Ovary (tissue), 9 donors: Measurements from ENCODE around the gene ALDH3A1. TPM values are rescaled to one million over a fixed set of nuclear protein-coding genes. Genes with fewer than 3 reads are reported as not detected.

Experiments used
- DNase-seq, 5 donors: peaks; one replicate each; pipeline ENCODE4 v3.0.0-alpha.2; 2019 to 2020
- H3K27ac ChIP-seq, 2 donors: fragments of 200-600 bp; one replicate each; pipeline versions ENCODE4 v1.5.1 to v1.8.0; 2019 to 2022
- H3K27me3 ChIP-seq: fragments of 200-600 bp; one replicate; pipeline ENCODE4 v1.8.0; 2022
- H3K36me3 ChIP-seq: fragments of 200-600 bp; sonication (generic); one replicate; pipeline ENCODE4 v1.5.1; 2019
- H3K4me1 ChIP-seq: one replicate; pipeline ENCODE4 v1.8.1; 2013; ENCODE audit warnings: mild to moderate bottlenecking, moderate library complexity; ENCODE audit not compliant: insufficient read depth
- H3K4me3 ChIP-seq: fragments of 200-600 bp; sonication (generic); one replicate; pipeline ENCODE4 v1.5.1; 2017
- H3K9me3 ChIP-seq, 2 donors: fragments of 200-600 bp in 1 of 2; sonication (generic) in 1 of 2; one replicate each; pipeline versions ENCODE4 v1.5.1 to v1.8.1; 2013 to 2019; ENCODE audit warnings: mild to moderate bottlenecking in 1 of 2, moderate library complexity in 1 of 2
- CTCF ChIP-seq, 3 donors: fragments of 450-650 bp in 2 of 3; fragments of 200-600 bp in 1 of 3; IDR thresholded peaks; one replicate each; pipeline versions ENCODE4 v1.5.1 to v1.8.0; 2016 to 2022; ENCODE audit warnings: antibody characterized with exemption in 3 of 3, mild to moderate bottlenecking in 1 of 3
- EP300 ChIP-seq: sonication (generic); formaldehyde crosslinking; IDR thresholded peaks from one replicate; pipeline ENCODE4 v1.6.1; 2017; ENCODE audit warnings: antibody characterized with exemption
- POLR2A ChIP-seq: fragments of 450-650 bp; IDR thresholded peaks from one replicate; pipeline ENCODE4 v1.6.1; 2017; ENCODE audit warnings: antibody characterized with exemption, mild to moderate bottlenecking, moderate library complexity
- WGBS, 3 donors: extraction: QIAGEN DNeasy Blood & Tissue Kit in 1 of 3; methylation state at CpG; one replicate each; pipeline versions ENCODE4 v1.1.5 to v1.1.7; 2013 to 2017; 5-methylcytosine and 5-hydroxymethylcytosine counted together
- intact Hi-C, 4 donors: fragments of 100-400 bp; cut with DNase I; formaldehyde crosslinking; loops; one replicate each; pipeline versions ENCODE4 v1.11.0 to v1.15.1; 2022 to 2023
- polyA plus RNA-seq, 2 donors: library from polyadenylated mRNA; stranded (reverse); fragments of 200-250 nt in 1 of 2; fragments of 350-450 nt in 1 of 2; fragmentation: Illumina TruSeq in 1 of 2; extraction: RNeasy Lipid Tissue Mini Kit (QIAGEN cat#74804) in 1 of 2; gene quantifications; one replicate each; pipeline ENCODE4 v1.2.3, GENCODE V29; 2013 to 2014
- total RNA-seq, 7 donors: library from RNA; depleted of rRNA in 2 of 7; stranded (reverse); fragments of >200 nt in 2 of 7; fragmentation: NEBNext Ultra II Directional in 3 of 7; extraction: Animal tissue kit (Norgen Biotek cat#: 25700) in 3 of 7; gene quantifications; one replicate each; pipeline versions ENCODE4 v1.1.0 to v1.2.4, GENCODE V29; 2016 to 2023
- donor health status: DM: no; HTN: no; CAD: no; lungs with moderate emphysema.
- donor health status: DM: no; HTN: no; CAD: no.
- donor health status: Bipolar disorder and iron deficiency.
- donor health status: DM: yes; HTN: yes; CAD: no.
- donor health status: DM: no; HTN: no; CAD: no.
- donor health status: DM: yes; HTN: yes; CAD: no.

ALDH3A1 gene
- total and polyA plus RNA-seq, 9 donors, result 0.17 to 12.8 (median 0.87) TPM; not detected in 3

GRCh38 chr17:19705771-19706770 lies 42.0 kb downstream of the ALDH3A1 start:
- Histone ChIP-seq H3K4me1 (peaks cover 1% of the 10 kb centered on the region), H3K4me3 (no peak overlapping the region), H3K9me3 (no peaks in the 10 kb centered on the region), H3K27ac (no peak overlapping the region), H3K27me3 (no peaks in the 10 kb centered on the region), H3K36me3 (no peaks in the 10 kb centered on the region)
- TF ChIP-seq CTCF (IDR thresholded peaks at IDR 0.05) (no peak), POLR2A (no peak), EP300 (no peak)
- DNase-seq, result no peak
- 79 to 88% (median 80%) methylated on average over 22 of the region's 22 CpGs for WGBS, 3 donors
- intact Hi-C loops, result no loop called here

- Histone ChIP-seq H3K4me3 (no peak overlapping the region), H3K4me1 (peaks cover 1% of the 10 kb centered on the region), H3K27ac (no peak overlapping the region), H3K27me3 (no peaks in the 10 kb centered on the region), H3K36me3 (no peaks in the 10 kb centered on the region), H3K9me3 (no peaks in the 10 kb centered on the region)
- TF ChIP-seq EP300 (no peak), CTCF (IDR thresholded peaks at IDR 0.05) (no peak)
- no peak for DNase-seq
- intact Hi-C loops, result no loop called here
- WGBS, 3 donors, result 89 to 94% (median 89%) methylated on average over 13 of the region's 13 CpGs
These were observed 42.9 kb downstream of the ALDH3A1 start for GRCh38 chr17:19705201-19705600.

- Histone ChIP-seq H3K4me3 (no peak overlapping the region), H3K36me3 (no peaks in the 10 kb centered on the region), H3K27me3 (no peaks in the 10 kb centered on the region), H3K4me1 (peaks cover 1% of the 10 kb centered on the region), H3K9me3 (no peaks in the 10 kb centered on the region), H3K27ac (no peak overlapping the region)
- TF ChIP-seq POLR2A, result no peak
- no peak for TF ChIP-seq EP300
- 76 to 81% (median 79%) methylated on average over 14 to 17 of the region's 17 CpGs for WGBS, 3 donors
- no peak for DNase-seq
- intact Hi-C loops, result no loop called here
These were observed 44.1 kb downstream of the ALDH3A1 start for GRCh38 chr17:19703828-19704613.

- Histone ChIP-seq H3K27ac (no peak overlapping the region), H3K4me3 (no peak overlapping the region), H3K27me3 (no peaks in the 10 kb centered on the region), H3K36me3 (no peaks in the 10 kb centered on the region), H3K9me3 (no peaks in the 10 kb centered on the region), H3K4me1 (peaks cover 1% of the 10 kb centered on the region)
- no peak for TF ChIP-seq POLR2A
- no peak for TF ChIP-seq CTCF (IDR thresholded peaks at IDR 0.05)
- TF ChIP-seq EP300, result no peak
- 64 to 72% (median 71%) methylated on average over 10 of the region's 10 CpGs for WGBS, 3 donors
- DNase-seq, result no peak
- intact Hi-C loops, result no loop called here
These were observed 44.8 kb downstream of the ALDH3A1 start for GRCh38 chr17:19703106-19703827.
